Loucy (cell line): ENCODE measurements around the gene ZNF44.

ENCODE experiments used
- H2AFZ ChIP-seq: fragments of 200-600 bp; sonication (generic); 2 replicates; pipeline ENCODE4 v1.6.0; 2016; ENCODE audit warnings: antibody characterized with exemption, mild to moderate bottlenecking, low read length, moderate library complexity
- H3F3A ChIP-seq: fragments of 200-600 bp; 2 replicates; pipeline ENCODE4 v1.6.0; 2016; ENCODE audit warnings: antibody characterized with exemption, low read depth, mild to moderate bottlenecking
- H3K27me3 ChIP-seq: fragments of 200-600 bp; sonication (generic); 2 replicates; pipeline ENCODE4 v1.6.1; 2014; ENCODE audit warnings: low read length, mild to moderate bottlenecking; ENCODE audit not compliant: insufficient read depth, poor library complexity, severe bottlenecking
- H3K36me3 ChIP-seq: fragments of 200-600 bp; sonication (generic); 2 replicates; pipeline ENCODE4 v1.6.1; 2016; ENCODE audit warnings: low read length; ENCODE audit not compliant: insufficient read depth
- H3K4me1 ChIP-seq: fragments of 200-600 bp; sonication (generic); 2 replicates; pipeline ENCODE4 v1.5.1; 2014; ENCODE audit warnings: low read length, mild to moderate bottlenecking; ENCODE audit not compliant: insufficient read depth, poor library complexity, severe bottlenecking
- H3K4me2 ChIP-seq: fragments of 200-600 bp; sonication (generic); 2 replicates; pipeline ENCODE4 v1.6.0; 2014; ENCODE audit warnings: antibody characterized with exemption, low read length, low read depth, mild to moderate bottlenecking; ENCODE audit not compliant: poor library complexity, severe bottlenecking
- H3K4me3 ChIP-seq: fragments of 200-600 bp; sonication (generic); 2 replicates; pipeline ENCODE4 v1.5.1; 2014; ENCODE audit warnings: low read length, mild to moderate bottlenecking, mixed read lengths; ENCODE audit not compliant: poor library complexity, severe bottlenecking
- H3K79me2 ChIP-seq: fragments of 200-600 bp; sonication (generic); 2 replicates; pipeline ENCODE4 v1.6.1; 2014; ENCODE audit warnings: low read length; ENCODE audit not compliant: insufficient read depth
- H3K9ac ChIP-seq: fragments of 200-600 bp; sonication (generic); 2 replicates; pipeline ENCODE4 v1.6.0; 2014; ENCODE audit warnings: mild to moderate bottlenecking, low read depth, low read length, moderate library complexity; ENCODE audit not compliant: poor library complexity, severe bottlenecking
- H3K9me2 ChIP-seq: fragments of 200-600 bp; sonication (generic); replicated peaks from 2 replicates; pipeline ENCODE4 v1.6.1; 2016; ENCODE audit warnings: low read depth, low read length, mixed read lengths
- H3K9me3 ChIP-seq: fragments of 200-600 bp; sonication (generic); 2 replicates; pipeline ENCODE4 v1.6.1; 2014; ENCODE audit warnings: mild to moderate bottlenecking, antibody characterized with exemption, low read length, low read depth; ENCODE audit not compliant: insufficient read depth
- H4K20me1 ChIP-seq: fragments of 200-600 bp; sonication (generic); 2 replicates; pipeline ENCODE4 v1.6.0; 2014; ENCODE audit warnings: antibody characterized with exemption, low read length, mild to moderate bottlenecking; ENCODE audit not compliant: insufficient read depth, poor library complexity, severe bottlenecking
- EZH2phosphoT487 ChIP-seq: fragments of 200-600 bp; IDR thresholded peaks from 2 replicates; pipeline ENCODE4 v1.6.1; 2018; ENCODE audit warnings: antibody characterized with exemption, mild to moderate bottlenecking, moderate library complexity, borderline replicate concordance
- TF ChIP-seq, protein P1 (sequence below): fragments of 200-600 bp; sonication (generic); conservative IDR thresholded peaks from 2 replicates; pipeline ENCODE4 v1.5.1; 2014; ENCODE audit warnings: mild to moderate bottlenecking, antibody characterized with exemption, low read length

ZNF44 gene

DNA sequence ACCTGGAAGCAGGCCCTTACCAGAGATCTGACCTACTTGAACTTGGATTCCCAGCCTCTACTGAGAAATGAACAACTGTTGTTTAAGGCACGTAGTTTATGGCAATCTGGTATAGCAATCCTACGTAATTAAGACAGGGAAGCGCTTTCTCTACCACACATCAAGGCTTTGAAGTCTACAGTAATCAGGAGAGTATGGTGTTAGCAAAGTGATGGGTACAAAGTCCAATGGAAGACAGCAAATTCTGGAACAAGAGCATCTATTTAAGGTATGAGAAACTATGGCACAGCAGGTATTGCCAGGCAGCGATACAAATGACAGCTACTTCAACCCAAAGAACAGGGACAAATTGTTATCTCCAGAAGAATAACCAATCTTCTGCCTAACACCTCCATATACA is 35.7 kb upstream of the ZNF44 start:
- H3K36me3 ChIP-seq, result no peaks in the 10 kb centered on the region
- H3K27me3 ChIP-seq, result no peaks in the 10 kb centered on the region
- H3K79me2 ChIP-seq, result no peaks in the 10 kb centered on the region
- no peaks in the 10 kb centered on the region for H3K9me2 ChIP-seq
- no peak for TF ChIP-seq EZH2phosphoT487
- TF ChIP-seq, protein P1, sequence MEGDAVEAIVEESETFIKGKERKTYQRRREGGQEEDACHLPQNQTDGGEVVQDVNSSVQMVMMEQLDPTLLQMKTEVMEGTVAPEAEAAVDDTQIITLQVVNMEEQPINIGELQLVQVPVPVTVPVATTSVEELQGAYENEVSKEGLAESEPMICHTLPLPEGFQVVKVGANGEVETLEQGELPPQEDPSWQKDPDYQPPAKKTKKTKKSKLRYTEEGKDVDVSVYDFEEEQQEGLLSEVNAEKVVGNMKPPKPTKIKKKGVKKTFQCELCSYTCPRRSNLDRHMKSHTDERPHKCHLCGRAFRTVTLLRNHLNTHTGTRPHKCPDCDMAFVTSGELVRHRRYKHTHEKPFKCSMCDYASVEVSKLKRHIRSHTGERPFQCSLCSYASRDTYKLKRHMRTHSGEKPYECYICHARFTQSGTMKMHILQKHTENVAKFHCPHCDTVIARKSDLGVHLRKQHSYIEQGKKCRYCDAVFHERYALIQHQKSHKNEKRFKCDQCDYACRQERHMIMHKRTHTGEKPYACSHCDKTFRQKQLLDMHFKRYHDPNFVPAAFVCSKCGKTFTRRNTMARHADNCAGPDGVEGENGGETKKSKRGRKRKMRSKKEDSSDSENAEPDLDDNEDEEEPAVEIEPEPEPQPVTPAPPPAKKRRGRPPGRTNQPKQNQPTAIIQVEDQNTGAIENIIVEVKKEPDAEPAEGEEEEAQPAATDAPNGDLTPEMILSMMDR, result no peak
- no peaks in the 10 kb centered on the region for H3K9me3 ChIP-seq
- no peaks in the 10 kb centered on the region for H3F3A ChIP-seq
- H3K4me1 ChIP-seq, result peaks cover 15% of the 10 kb centered on the region
- H4K20me1 ChIP-seq, result no peaks in the 10 kb centered on the region
- H3K4me2 ChIP-seq, result no peak overlapping the region
- no peak overlapping the region for H2AFZ ChIP-seq
- H3K9ac ChIP-seq, result no peak overlapping the region
- H3K4me3 ChIP-seq, result no peak overlapping the region

- Histone ChIP-seq H3K36me3 (no peaks in the 10 kb centered on the region), H3K79me2 (no peaks in the 10 kb centered on the region), H3K9ac (no peak overlapping the region), H4K20me1 (no peaks in the 10 kb centered on the region), H3K4me1 (no peaks in the 10 kb centered on the region), H3K4me2 (no peak overlapping the region), H3K4me3 (no peak overlapping the region), H2AFZ (no peak overlapping the region), H3F3A (no peaks in the 10 kb centered on the region), H3K9me3 (no peaks in the 10 kb centered on the region; the same call in 1 of the 2 replicates), H3K9me2 (no peaks in the 10 kb centered on the region), H3K27me3 (no peaks in the 10 kb centered on the region)
- TF ChIP-seq, protein P1, result no peak
- TF ChIP-seq EZH2phosphoT487, result no peak
These were observed 31.0 kb upstream of the ZNF44 start for GRCh38 chr19:12325690-12326089.

GRCh38 chr19:12318782-12319413 is 24.2 kb upstream of the ZNF44 start:
- no peaks in the 10 kb centered on the region for H3K9me2 ChIP-seq
- H3K27me3 ChIP-seq, result no peaks in the 10 kb centered on the region
- H3K36me3 ChIP-seq, result no peaks in the 10 kb centered on the region
- H3K4me3 ChIP-seq, result no peak overlapping the region
- no peak for TF ChIP-seq EZH2phosphoT487
- TF ChIP-seq, protein P1, result no peak
- H2AFZ ChIP-seq, result no peak overlapping the region
- H3K9me3 ChIP-seq, result peaks cover 8% of the 10 kb centered on the region; the same call in 1 of the 2 replicates
- H3F3A ChIP-seq, result no peaks in the 10 kb centered on the region
- no peaks in the 10 kb centered on the region for H3K79me2 ChIP-seq
- no peak overlapping the region for H3K4me2 ChIP-seq
- H3K9ac ChIP-seq, result no peak overlapping the region
- H3K4me1 ChIP-seq, result no peaks in the 10 kb centered on the region
- H4K20me1 ChIP-seq, result no peaks in the 10 kb centered on the region
